GM21390 (cell line): ENCODE data around the gene DIS3L.
"Not testable (repeated sequence)": the region's sequence is repeated elsewhere in the genome, so short reads cannot be mapped to it uniquely, and the experiment has no call there.

Source experiments
- ATAC-seq: cut with Tn5 transposase; IDR thresholded peaks from one replicate; pipeline ENCODE4 v1.9.1; 2021; ENCODE audit not compliant: unreplicated experiment

Gene DIS3L

GRCh38 chr15:66308531-66308930 lies 15.2 kb downstream of the DIS3L start:
- no peak for ATAC-seq

DNA sequence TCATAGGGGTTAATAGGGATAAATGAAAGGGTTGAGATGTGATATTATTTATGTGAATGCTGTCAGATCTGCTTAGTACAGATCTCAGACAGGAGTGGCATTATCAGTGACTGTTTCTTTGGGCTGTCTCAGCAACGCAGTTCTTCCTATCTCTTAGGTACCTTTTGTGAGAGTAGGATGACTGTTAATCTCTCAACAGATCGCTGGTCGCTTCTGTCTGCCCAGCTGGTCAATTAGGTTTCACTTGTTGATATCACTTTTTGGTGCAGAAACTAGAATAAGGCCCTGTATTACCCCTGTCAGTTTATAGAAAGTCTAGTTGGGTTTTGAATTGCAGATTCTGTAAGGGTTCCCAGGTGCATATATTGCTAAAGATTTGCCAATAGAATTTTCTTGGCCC lies 16.5 kb downstream of the DIS3L start:
- ATAC-seq, result no peak

- ATAC-seq, result no peak
These were observed 17.4 kb downstream of the DIS3L start for GRCh38 chr15:66310786-66311185.

- no peak for ATAC-seq
These were observed 18.8 kb downstream of the DIS3L start for GRCh38 chr15:66312144-66312543.

GRCh38 chr15:66323312-66323928 lies 30.1 kb downstream of the DIS3L start:
- ATAC-seq, result no peak

- no peak for ATAC-seq
These were observed 32.7 kb downstream of the DIS3L start for GRCh38 chr15:66326051-66326450.

- no peak for ATAC-seq
These were observed 34.4 kb downstream of the DIS3L start for GRCh38 chr15:66327736-66328135.

GRCh38 chr15:66328771-66329170 lies 35.4 kb downstream of the DIS3L start:
- ATAC-seq, result no peak

DNA sequence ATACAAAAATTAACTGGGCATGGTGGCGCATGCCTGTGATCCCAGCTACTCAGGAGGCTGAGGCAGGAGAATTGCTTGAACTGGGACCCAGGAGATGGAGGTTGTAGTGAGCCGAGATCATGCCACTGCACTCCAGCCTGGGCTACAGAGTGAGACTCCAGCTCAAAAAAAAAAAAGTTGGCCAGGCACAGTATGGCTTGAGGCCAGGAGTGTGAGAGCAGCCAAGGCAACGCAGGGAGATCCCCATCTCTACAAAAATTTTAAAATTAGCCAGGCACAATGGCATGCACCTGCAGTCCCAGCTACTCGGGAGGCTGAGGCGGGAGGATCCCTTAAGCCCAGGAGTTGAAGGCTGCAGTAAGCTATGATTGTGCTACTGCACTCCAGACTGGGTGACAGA lies 55.2 kb downstream of the DIS3L start:
- not testable (repeated sequence) for ATAC-seq

GRCh38 chr15:66356077-66356358 lies 62.6 kb downstream of the DIS3L start:
- ATAC-seq, result no peak

GRCh38 chr15:66356359-66357236 lies 63.2 kb downstream of the DIS3L start, which contains the start of gene TIPIN:
Gene TIPIN (minus strand): TSS chr15:66356685. CDS start chr15:66352947, 3,738 bp downstream.
- peak; percentile 84 for ATAC-seq

DNA sequence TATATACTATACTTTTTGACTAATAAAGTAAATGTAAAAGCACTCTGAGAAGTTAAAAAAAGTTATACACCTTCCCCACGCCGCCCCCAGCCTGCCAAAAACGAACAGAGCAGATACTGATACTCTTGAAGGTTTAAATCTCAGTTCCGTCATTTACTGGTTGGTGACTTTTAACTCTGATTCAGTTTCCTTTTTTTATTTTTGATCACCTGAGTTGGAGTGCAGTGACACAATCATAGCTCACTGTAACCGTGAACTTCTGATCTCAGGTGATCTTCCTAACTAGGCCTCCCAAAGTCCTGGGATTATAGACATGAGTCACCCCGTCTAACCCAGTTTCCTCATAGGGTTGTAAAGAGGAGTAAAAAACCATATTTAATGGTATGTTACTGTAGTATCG lies 66.4 kb downstream of the DIS3L start:
- no peak for ATAC-seq

DNA sequence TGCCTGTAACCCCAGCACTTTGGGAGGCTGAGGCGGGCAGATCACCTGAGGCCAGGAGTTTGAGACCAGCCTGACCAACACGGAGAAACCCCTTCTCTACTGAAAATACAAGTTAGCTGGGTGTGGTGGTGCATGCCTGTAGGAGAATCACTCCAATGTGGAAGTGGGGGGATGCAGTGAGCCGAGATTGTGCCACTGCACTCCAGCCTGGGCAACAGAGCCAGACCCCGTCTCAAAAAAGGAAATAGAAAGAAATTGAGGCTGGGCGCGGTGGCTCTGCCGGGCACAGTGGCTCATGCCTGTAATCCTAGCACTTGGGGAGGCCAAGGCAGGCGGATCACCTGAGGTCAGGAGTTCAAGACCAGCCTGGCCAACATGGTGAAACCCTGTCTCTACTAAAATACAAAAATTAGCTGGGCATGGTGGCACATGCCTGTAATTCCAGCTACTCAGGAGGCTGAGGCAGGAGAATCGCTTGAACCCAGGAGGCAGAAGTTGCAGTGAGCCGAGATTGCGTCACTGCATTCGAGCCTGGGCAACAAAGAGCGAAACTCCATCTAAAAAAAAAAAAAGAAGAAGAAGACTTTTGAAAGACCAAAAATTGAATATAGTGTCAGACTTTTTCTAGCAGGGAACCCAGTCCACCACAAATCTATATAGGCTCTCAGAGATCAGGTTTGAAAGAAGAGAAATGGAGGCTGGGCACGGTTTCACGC lies 68.5 kb downstream of the DIS3L start:
- ATAC-seq, result not testable (repeated sequence)

DNA sequence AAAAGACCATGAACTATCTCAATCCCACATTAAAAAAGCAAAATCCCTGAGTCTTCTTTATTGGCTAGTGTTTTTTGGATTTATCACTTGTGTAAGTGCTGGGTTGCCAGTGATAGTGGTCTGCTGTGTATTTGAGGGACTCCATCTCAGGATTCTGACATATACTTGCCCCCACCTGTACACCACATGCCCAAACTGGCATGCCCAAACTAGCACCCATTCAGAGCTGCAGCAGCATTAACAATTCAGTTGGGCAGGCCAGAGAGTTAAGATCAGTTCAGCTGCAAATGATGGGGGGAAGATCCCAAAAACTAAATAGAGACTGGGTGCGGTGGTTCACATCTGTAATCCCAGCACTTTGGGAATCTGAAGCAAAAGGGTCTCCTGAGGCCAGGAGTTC lies 69.4 kb downstream of the DIS3L start:
- no peak for ATAC-seq

DNA sequence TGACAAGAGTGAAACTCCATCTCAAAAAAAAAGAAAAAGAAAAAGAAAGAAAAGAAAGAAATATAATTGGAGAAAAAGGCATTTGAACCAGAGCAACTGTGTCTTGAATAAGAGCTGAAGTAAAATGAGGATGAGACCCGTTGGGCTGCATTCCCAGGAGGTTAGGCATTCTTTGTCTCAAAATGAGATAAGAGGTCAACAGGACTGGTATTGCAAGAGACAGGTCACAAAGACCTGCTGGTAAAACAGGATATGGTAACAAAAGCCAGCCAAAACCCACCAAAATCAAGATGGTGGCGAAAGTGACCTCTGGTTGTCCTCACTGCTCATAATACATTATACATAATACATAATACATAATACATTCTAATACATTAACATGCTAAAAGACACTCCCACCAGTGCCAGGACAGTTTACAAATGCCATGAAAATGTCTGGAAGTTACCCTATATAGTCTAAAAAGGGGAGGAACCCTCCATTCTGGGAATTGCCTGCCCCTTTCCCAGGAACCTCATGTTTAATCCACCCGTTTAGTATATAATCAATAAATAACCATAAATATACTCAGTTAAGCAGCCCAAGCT lies 71.7 kb downstream of the DIS3L start:
- ATAC-seq, result no peak

DNA sequence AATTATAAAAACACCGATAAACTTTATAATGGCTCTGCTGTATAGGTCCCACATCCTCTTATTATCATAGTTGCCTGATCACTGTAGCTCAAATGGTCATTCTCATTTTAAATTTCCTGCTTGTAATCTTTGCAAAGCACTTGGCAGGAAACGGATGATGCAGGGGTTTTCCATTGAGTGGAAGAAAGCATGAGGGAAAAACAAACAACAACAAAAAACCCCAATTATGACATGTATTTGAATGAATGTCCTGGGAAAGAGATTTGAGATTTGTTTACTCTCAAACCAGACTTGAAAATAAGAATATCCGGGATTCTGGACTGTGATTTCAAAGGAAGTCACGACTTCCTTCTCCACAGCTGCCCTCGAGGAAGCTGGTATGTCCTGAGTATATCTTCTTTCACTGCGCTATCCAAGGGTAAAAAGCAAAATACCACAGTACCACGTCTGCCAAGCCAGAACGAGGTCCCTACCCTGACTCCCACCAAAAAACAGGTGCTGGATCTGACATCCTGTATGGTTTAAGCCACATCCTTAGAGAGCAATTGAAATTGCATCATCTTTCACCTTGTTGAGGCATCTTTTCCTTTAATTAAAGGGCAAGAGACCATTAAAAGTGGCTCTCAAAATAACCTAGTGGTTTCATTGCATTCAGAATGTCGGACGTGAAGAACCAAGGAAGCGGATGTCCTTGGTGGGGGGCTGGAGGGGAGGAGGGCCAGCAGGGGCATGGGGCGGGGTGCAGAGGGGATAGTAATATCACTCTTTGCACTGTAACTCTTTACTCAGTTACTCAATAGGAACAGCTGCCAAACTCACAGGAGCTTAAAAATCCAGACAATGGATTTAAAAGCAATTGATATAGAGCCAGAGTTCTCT lies 76.6 kb downstream of the DIS3L start:
- ATAC-seq, result no peak

DNA sequence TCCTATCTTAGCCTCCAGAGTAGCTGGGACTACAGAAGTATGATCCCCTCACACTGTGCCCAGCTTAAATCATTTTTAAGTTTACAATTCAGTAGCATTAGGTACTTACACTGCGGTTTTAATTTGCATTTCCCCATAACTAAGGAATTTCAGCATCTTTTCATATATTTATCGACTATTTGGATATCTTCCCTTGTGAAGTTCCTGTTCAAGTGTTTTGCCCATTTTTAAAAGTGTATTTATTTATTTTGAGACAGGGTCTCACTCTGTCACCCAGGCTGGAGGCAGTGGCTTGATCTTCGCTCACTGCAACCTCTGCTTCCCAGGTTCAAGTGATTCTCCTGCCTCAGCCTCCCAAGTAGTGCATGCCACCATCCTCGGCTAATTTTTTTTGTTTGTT lies 80.8 kb downstream of the DIS3L start:
- no peak for ATAC-seq

- ATAC-seq, result no peak
These were observed 85.6 kb downstream of the DIS3L start for GRCh38 chr15:66378814-66379430.

DNA sequence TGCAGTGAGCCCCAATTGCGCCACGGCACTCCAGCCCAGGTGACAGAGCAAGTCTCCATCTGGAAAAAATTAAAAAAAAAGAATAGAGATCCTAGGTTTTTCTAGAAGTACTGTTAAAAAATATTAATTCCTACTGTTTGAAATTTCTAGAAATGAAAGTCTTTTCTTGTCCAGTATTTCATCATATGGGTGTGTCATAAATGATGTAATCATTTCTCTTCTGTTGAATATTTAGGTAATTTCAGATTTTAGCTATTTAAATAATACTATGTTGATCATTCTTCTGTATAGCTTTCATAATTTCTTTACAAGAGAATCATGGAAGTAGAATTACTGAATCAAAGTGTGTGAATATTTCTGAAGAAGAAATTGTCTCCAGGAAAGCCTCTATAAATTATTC lies 88.0 kb downstream of the DIS3L start:
- not testable (repeated sequence) for ATAC-seq
